NCI-H1105 treated with DMSO at 0.1 percent for 48 hours (cell line): ENCODE measurements around the gene AFF2.

ENCODE experiments used
- DNase-seq: peaks from one replicate; lab custom pipeline; 2025; lab: John Stamatoyannopoulos, UW

Gene AFF2

DNA sequence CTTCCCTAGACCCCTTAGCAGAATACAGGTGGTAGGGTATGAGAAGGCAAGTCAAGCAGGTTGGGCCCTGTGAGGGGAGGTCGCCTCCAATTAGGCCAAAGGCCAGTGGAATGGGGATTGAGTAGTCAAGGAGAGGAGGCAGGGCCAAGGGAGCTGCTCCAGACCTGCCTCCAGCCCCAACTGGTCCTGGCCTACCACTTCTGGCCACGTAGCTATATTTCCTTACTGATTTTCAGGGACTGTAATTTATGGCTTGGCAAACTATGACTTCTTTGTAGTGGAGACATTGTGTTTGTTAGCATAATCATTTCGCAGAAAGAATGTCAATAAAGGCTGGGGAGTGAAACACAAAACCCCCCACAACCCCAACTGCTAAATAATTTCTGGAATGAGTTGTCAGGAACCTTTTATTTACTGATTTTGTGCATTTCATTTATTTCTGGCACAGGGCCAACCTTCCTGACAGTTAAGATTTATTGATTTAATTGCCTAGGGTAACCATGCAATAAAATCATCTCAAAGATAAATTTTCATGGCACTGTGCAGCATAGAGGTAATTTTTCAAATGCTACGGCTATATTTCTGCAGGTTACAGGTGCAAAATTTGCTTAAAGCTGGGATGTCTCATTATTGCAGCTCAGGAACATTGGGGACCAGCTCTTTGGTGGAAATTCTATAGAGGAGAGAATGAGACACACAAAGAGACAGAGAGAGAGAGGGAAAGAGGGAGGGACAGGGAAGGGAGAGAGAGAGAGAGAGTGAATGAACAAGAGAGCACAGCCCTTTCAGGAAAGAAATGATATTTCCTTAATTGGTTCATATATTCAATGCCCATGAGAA lies 509.8 kb downstream of the AFF2 start:
- DNase-seq: peak; percentile 97

DNA sequence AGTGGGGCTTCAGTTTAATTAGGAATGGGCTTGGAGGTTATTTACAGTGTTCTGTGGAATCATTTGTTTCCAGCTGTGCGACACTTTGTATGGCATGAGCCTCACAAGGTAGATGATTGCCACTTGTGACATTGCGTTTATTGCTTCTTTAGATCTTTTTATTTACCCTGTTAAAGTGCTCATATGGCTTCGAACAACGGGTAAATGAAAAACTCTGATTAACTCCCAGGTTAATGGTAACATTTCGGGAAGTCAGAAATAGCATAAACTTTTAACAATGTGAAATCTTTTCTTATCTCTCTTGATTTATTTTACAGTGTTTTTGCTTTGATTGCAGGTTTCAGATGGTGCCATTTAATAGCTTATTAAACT lies 510.4 kb downstream of the AFF2 start:
- peak; percentile 95 for DNase-seq

DNA sequence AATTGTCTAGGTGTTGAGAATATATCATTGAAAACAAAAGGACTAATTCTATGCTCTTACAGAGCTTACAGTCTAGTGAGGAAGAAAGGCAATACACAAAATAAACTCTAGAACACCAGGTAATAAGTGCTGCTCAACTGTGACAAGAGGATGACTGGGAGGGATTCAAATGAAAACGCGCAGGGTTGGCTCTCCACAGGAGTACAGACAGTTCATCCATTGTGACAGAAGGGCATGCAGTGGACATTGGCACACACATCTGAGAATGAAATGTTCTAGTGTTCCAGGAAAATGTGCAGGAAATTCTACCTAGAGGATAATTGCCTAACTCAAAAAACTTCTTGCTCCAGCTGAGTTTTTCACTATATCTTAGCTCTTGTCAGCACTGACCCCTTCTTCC lies 512.7 kb downstream of the AFF2 start:
- DNase-seq: no peak

DNA sequence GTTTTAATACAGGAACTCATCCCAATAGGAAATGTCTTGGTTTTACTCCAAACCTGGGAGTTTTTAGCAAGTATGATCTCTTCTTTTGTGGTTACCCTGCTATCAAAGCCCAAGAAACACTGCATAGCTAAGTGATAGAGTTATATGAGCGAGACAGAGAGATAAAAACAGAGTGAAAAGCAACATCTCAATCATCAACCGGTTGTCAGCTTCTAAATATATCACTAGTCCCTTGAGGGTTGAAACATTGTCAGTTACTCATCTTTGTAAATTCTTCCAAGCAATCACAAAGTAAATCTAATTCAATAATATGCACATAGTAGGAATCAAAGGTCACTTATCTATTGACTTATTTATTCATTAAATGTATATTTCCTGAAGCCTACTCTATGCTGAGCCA lies 520.7 kb downstream of the AFF2 start:
- no peak for DNase-seq

DNA sequence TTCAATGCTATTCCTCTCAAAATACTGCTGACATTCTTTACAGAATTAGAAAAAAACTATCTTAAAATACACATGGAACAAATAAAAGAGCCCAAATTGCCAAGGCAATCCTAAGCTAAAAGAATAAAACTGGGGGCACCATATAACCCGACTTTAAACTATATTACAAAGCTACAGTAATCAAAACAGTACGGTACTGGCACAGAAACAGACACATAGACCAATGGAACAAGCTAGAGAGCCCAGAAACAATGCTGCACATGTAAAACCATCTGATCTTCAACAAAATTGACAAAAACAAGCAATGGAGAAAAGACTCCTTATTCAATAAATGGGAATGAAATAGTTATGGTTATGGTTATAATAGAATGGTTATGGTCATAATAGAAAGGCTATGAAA lies 522.1 kb downstream of the AFF2 start:
- no peak for DNase-seq

DNA sequence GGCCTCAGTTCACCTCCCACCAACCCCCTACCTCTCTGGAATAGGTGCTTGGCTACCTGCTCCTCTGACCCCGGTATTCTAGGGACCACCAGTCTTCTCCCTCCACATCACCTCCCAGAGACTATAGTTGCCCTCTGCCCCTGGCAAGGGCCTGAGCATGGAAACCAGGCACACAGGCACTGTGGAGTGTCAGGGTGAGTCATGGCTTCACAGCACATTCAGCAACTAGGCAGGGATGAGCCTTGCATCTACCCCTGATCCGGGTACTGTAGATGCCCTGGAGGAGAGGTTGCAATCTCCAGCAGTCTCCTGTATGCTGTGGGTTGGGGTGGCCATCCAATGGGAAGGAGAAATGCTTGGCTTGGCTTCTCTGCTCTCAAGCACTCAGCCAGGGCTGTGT lies 532.0 kb downstream of the AFF2 start:
- no peak for DNase-seq

DNA sequence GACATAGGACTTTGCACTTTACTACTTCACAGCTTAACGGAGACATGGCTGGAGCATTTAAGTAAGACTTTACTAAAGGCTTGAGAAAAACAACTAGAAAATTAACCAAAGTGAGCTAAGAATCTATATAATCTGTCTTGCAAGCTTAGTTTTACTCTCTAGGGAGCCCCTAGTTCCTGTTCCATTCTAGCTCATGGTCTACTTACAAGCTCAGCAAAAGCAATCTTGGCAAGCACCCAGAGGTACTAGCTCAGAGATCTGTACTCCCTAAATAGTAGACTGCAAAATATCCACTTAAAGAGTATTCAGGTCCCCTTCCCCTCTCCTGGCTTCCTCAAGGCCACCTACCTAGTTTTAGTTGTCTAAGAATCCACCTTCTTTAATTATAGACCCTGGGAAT lies 535.7 kb downstream of the AFF2 start:
- no peak for DNase-seq

DNA sequence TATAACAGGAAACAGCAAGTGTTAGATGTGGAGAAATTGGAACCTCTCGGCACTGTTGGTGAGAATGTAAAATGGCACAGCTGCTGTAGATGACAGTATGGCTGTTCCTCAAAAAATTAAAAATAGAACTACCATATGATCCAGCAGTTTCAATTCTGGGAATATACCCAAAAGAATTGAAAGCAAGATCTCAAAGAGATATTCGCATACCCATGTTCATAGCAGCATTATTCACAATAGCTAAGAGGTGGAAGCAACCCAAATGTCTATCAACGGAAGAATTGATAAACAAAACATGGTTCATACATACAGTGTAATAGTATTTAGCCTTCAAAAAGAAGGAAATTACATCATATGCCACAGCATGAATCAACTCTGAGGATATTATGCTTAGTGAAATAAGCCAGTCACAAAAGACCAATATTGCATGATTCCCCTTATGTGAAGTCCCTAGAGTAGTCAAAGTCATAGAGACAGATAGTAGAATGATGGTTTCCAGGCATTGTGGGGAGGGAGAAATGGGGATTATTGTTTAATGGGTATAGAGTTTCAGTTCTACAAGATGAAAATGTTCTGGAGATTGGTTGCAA lies 537.0 kb downstream of the AFF2 start:
- DNase-seq: no peak

DNA sequence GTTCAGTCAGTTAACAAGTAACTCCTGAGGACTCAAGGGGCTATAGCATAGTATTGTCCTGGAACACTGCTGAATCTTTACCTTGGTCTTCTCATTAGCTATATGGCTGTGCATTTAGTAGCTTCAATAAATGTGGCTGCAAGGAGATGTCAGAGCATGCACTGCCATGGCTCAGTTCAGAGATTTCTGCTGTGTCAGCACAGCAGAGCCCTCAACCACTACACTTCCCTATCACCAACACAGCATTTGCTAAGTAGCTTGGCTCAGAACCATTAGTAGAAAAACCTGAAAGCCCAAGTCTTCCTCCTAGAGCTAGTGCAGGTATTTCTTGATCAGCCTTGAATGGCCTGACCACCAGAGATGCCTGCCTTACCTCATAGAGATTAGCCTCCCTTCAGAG lies 538.6 kb downstream of the AFF2 start:
- no peak for DNase-seq

DNA sequence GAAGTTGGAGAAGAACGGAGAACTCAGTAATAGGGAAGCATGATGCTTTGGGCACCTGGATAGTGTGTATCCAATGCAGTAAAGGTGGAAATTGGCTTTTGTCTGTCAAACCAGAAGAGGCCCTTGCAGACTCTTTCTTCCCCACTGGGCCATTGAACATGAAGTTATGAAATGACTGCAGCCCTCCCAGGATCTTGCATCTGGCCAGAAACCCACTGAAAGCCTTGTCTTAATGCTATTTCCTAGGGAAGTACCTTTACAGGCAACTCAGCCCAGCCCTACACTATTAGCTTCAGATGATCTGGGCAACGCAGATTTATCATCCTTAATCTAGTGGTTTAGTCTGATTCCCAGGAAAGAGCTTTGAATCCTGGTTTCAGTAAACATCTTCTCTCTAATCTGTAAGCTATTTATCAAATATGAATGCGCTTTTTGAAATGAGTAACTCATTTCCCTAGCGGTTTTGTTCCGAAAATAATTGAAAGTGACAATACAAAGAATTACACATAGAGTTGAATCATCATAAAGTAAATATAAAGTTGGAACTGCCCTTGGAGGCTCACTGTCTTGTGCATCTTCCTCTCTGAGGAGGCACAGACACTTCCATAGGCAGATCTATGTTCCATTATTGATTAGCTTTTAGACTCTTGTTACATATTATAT lies 540.6 kb downstream of the AFF2 start:
- no peak for DNase-seq

DNA sequence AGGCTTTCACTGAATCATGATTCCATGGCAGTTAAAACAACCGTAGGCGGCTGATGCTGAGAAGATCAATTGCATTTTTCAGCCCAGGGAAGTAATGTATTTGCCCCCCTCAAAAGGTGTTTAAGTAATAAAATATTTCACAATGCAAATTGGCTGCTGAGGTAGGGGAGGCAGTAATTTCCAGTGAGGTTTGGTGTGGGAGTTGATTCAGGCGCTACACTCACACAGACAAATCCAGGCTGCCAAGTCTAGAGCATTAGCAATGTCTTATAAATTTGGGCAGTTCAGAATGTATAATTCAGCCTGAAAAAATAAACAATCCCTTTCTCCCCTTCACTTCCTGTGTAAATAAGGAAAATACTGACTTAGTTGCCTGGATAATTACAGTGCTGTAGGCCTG lies 543.0 kb downstream of the AFF2 start:
- no peak for DNase-seq

DNA sequence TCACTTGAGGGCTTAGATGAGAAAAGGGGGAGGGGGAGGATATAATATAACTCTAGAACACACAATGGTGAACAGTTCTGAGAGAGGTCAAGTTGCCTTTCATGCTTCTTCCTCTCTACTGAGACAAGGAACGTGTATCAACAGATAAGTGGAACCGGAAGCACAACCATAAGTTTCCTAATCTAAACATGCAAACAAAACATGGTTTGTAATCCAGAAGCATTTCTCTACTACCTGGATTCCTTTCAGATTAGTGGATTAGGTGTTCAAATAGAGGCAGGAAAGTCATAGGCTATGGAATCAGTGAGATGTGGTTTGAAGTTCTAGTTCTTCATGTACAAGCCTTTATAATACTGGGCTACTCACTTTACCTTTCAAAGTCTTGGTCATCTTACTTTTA lies 544.1 kb downstream of the AFF2 start:
- DNase-seq: no peak

DNA sequence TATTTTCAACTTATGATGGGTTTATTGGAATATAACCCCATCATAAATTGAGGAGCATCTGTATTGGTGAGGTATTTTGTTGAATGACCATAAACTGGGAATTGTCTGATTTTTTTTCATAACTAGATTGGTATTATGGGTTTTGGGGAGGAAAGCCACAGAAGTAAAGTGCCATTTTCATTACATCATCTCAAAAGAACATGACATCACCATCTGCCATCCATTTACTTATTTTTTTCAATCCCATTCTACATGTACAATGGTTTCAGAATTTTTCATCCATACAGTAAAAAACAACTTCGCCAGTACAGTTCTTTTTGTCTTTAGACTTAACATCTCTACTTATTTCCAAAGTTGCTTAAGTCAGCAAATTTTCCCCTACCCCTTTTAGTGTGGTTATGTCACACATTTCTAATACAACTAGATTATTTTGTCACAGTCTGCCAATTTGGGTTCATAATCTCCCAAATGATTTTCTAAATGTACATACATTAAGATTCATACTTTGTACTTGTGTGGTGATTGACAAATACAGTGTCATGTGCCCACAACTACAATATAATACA lies 545.3 kb downstream of the AFF2 start:
- DNase-seq: no peak
